ENCODE measurements around the gene PLIN1. TPM values are rescaled to one million over a fixed set of nuclear protein-coding genes. Genes with fewer than 3 reads are reported as not detected.

Gene PLIN1
- total and polyA plus RNA-seq, 2 experiments from 2014 or later, result 0.21 to 0.90 TPM

- Mint-ChIP-seq H3K4me3 (no peak overlapping the region), H3K27ac (no peak overlapping the region), H3K27me3 (ENCODE audit: insufficient read depth, low read depth, poor library complexity) (peaks cover 7% of the 10 kb centered on the region), H3K9me3 (no peaks in the 10 kb centered on the region), H3K4me1 (peaks cover 3% of the 10 kb centered on the region; the same call in 2 of the 3 replicates), H3K36me3 (ENCODE audit: low read depth) (no peaks in the 10 kb centered on the region)
- no peak for TF ChIP-seq EZH2phosphoT487 (IDR thresholded peaks at IDR 0.05; ENCODE audit: unreplicated experiment)
- no peak overlapping the region for H3K27ac ChIP-seq (ENCODE audit: low read depth)
- H4K20me1 ChIP-seq (replicated peaks; ENCODE audit: insufficient read depth), result no peaks in the 10 kb centered on the region; the same call in 1 of the 2 replicates
- no peaks in the 10 kb centered on the region for H3K79me2 ChIP-seq (replicated peaks; ENCODE audit: insufficient read depth)
- H3K4me1 ChIP-seq (ENCODE audit: insufficient read depth), result no peaks in the 10 kb centered on the region
- no peaks in the 10 kb centered on the region for H3K27me3 ChIP-seq (ENCODE audit: insufficient read depth)
- no peak overlapping the region for H2AFZ ChIP-seq
- no peaks in the 10 kb centered on the region for H3K9me2 ChIP-seq (ENCODE audit: insufficient read depth)
- ATAC-seq (no peak), DNase-seq (ENCODE audit: low spot score) (no peak)
- no peak overlapping the region for H3K4me3 ChIP-seq
- H3F3A ChIP-seq (replicated peaks; ENCODE audit: low read depth), result no peaks in the 10 kb centered on the region
- no peaks in the 10 kb centered on the region for H3K36me3 ChIP-seq (ENCODE audit: insufficient read depth)
- H3K4me2 ChIP-seq, result no peak overlapping the region
Measured at GRCh38 chr15:89686522-89686921, 7.4 kb upstream of the PLIN1 start.

GRCh38 chr15:89685995-89686394 is 6.8 kb upstream of the PLIN1 start:
- Histone ChIP-seq H3F3A (replicated peaks; ENCODE audit: low read depth) (no peaks in the 10 kb centered on the region), H3K4me1 (ENCODE audit: insufficient read depth) (no peaks in the 10 kb centered on the region), H3K79me2 (replicated peaks; ENCODE audit: insufficient read depth) (no peaks in the 10 kb centered on the region), H3K4me2 (no peak overlapping the region), H3K27me3 (ENCODE audit: insufficient read depth) (no peaks in the 10 kb centered on the region), H4K20me1 (replicated peaks; ENCODE audit: insufficient read depth) (no peaks in the 10 kb centered on the region; the same call in 1 of the 2 replicates), H3K36me3 (ENCODE audit: insufficient read depth) (no peaks in the 10 kb centered on the region), H2AFZ (no peak overlapping the region), H3K4me3 (no peak overlapping the region), H3K27ac (ENCODE audit: low read depth) (no peak overlapping the region), H3K9me2 (ENCODE audit: insufficient read depth) (no peaks in the 10 kb centered on the region)
- H3K9me3 Mint-ChIP-seq, result no peaks in the 10 kb centered on the region
- H3K4me3 Mint-ChIP-seq, result no peak overlapping the region
- ATAC-seq (no peak), DNase-seq (ENCODE audit: low spot score) (no peak)
- TF ChIP-seq ZNF331 (CRISPR knock-in tag; IDR thresholded peaks at IDR 0.05; ENCODE audit: low read depth) (no peak), JUNB (IDR thresholded peaks at IDR 0.05; ENCODE audit: unreplicated experiment) (no peak), ZNF462 (CRISPR knock-in tag; IDR thresholded peaks at IDR 0.05) (no peak), EZH2 (IDR thresholded peaks at IDR 0.05; ENCODE audit: low read depth, unreplicated experiment) (no peak), POLR2AphosphoS5 (IDR thresholded peaks at IDR 0.05; ENCODE audit: low read depth) (no peak), CREB1 (CRISPR knock-in tag; IDR thresholded peaks at IDR 0.05; ENCODE audit: low read depth) (no peak), NANOG (IDR thresholded peaks at IDR 0.05; ENCODE audit: borderline replicate concordance) (no peak), EZH2phosphoT487 (IDR thresholded peaks at IDR 0.05; ENCODE audit: unreplicated experiment) (no peak), ZNF114 (CRISPR knock-in tag; IDR thresholded peaks at IDR 0.05) (no peak)
- no peaks in the 10 kb centered on the region for H3K36me3 Mint-ChIP-seq (ENCODE audit: low read depth)
- H3K4me1 Mint-ChIP-seq, result peaks cover 1% of the 10 kb centered on the region; the same call in 2 of the 3 replicates
- H3K27ac Mint-ChIP-seq, result no peak overlapping the region
- peaks cover 4% of the 10 kb centered on the region for H3K27me3 Mint-ChIP-seq (ENCODE audit: insufficient read depth, low read depth, poor library complexity)

Measured in GM23338 (cell line).